SU-DHL-6 (cell line): ENCODE data around the gene CCNG1.

ENCODE experiments used
- CTCF ChIP-seq: fragments of 200-600 bp; sonication (generic); IDR thresholded peaks from one replicate; pipeline ENCODE4 v1.5.1; 2017; ENCODE audit warnings: antibody characterized with exemption, mild to moderate bottlenecking, low read length, moderate library complexity; ENCODE audit not compliant: insufficient read depth, poor library complexity, severe bottlenecking
- EZH2phosphoT487 ChIP-seq: fragments of 200-600 bp; sonication (generic), shearing (Covaris generic); conservative IDR thresholded peaks from 2 replicates; pipeline ENCODE4 v1.6.1; 2018; ENCODE audit warnings: mild to moderate bottlenecking, antibody characterized with exemption, low read length, moderate library complexity, mixed read lengths

GRCh38 chr5:163445345-163445744, 8.0 kb downstream of the CCNG1 start:
- TF ChIP-seq CTCF (no peak), EZH2phosphoT487 (no peak)
